ENCODE data around the gene EMID1.

Gene EMID1

GRCh38 chr22:29193021-29193420 is 12.7 kb upstream of the EMID1 start:
- no peak for DNase-seq (ENCODE audit: low spot score)
- in situ Hi-C loops (cut with MboI; ENCODE audit: low sequenced_read_pairs, unreplicated experiment), result no loop called here
- TF ChIP-seq CTCF (IDR thresholded peaks at IDR 0.05; ENCODE audit: borderline replicate concordance, control extremely low read depth, extremely low read depth, insufficient read depth, missing control alignments), result no peak

- no peak for TF ChIP-seq CTCF (IDR thresholded peaks at IDR 0.05; ENCODE audit: borderline replicate concordance, control extremely low read depth, extremely low read depth, insufficient read depth, missing control alignments)
- in situ Hi-C loops (cut with MboI; ENCODE audit: low sequenced_read_pairs, unreplicated experiment), result no loop called here
- no peak for DNase-seq (ENCODE audit: low spot score)
Observed at GRCh38 chr22:29194184-29194583, 11.5 kb upstream of the EMID1 start.

DNA sequence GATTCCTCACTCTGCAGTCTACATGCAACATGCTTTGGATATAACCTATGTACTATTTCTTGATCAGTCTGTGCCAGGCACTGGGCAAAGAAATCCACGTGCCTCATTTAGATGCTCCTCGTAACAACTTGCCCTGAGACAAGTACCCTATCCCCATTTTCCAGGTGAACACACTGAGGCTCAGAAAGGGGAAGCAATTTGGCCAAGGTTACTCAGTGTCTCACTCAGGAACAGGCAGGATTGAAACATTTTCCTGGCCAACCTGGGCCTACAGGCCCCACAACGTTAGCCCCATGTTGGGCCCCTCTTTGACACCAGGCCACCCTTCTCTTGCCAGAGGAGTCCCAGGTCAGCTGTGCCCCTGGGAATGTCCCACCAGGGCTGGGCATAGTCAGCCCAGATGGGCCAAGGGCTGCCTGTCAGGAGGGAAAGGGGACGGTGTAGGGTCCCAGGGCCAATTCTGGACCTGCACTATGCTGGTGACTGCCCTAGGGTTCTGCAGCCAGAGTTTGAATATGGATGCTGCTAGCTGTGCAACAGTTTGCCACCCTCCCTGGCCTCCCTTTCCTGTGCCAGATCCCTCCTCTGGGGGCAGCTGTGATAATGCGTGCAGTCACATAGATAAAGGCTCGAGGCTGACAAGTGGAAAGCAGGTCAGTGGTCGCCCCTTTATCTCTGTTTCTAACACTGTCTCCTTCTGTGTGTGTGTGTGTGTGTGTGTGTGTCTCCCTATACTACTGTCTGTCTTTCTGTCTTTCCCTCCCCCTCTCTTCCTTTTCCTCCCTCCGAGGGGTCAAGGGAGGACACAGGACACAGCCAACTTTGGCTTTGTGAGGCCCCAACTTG is 10.4 kb upstream of the EMID1 start:
- in situ Hi-C loops (cut with MboI; ENCODE audit: low sequenced_read_pairs, unreplicated experiment), result no loop called here
- no peak for DNase-seq (ENCODE audit: low spot score)
- TF ChIP-seq CTCF (IDR thresholded peaks at IDR 0.05; ENCODE audit: borderline replicate concordance, control extremely low read depth, extremely low read depth, insufficient read depth, missing control alignments), result no peak

DNA sequence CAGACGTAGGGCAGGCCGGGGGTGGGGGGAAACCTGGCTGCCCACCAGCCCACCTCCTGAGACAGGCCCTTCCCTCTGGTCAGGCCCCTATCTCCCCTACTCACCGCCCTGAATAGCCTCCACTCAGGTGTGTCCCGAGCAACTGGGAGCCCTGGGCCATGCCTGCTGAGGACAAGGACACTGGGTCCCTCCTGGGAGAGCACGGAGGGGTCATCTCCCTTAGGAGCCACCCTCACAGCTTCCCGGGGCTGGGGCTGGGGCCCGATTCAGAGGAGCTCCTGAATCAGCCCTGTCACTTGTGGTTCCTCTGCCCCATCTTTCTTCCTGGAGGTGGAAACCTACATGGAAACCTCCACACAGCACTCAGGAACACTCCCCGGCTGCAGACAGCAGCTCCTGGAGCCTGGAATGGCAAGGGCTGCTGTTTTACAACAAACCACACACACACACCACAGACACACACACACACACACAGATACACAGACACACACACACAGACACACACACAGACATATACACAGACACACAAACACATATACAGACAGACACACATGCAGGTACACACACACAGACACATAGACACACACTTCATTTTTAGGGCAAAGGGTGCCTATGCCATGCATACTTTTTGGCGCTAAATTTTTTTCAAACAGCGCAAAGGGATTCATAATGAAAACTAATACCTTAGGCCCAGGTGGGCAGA is 9.6 kb upstream of the EMID1 start:
- peak; percentile 16 for DNase-seq (ENCODE audit: low spot score)
- no peak for TF ChIP-seq CTCF (IDR thresholded peaks at IDR 0.05; ENCODE audit: borderline replicate concordance, control extremely low read depth, extremely low read depth, insufficient read depth, missing control alignments)
- in situ Hi-C loops (cut with MboI; ENCODE audit: low sequenced_read_pairs, unreplicated experiment), result no loop called here

GRCh38 chr22:29197096-29197495 is 8.6 kb upstream of the EMID1 start:
- DNase-seq (ENCODE audit: low spot score), result no peak
- in situ Hi-C loops (cut with MboI; ENCODE audit: low sequenced_read_pairs, unreplicated experiment), result no loop called here

DNA sequence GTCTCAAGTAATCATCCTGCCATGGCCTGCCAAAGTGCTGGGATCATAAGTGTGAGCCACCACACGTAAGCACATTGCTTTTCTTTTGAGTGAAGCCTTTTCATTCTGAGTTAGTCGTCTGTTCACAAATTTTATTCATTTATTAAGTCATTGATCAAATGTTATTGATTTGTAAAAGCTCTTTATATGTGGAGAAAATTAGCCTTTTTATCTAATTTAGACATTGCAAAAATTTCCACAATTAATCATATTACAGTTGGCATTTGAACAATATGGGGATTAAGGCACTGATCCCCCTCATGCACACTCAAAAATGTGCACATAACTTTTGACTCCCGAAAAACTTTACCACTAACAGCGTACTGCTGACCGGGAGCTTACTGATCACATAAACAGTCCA is 7.5 kb upstream of the EMID1 start:
- in situ Hi-C loops (cut with MboI; ENCODE audit: low sequenced_read_pairs, unreplicated experiment), result no loop called here
- TF ChIP-seq CTCF (IDR thresholded peaks at IDR 0.05; ENCODE audit: borderline replicate concordance, control extremely low read depth, extremely low read depth, insufficient read depth, missing control alignments), result no peak
- DNase-seq (ENCODE audit: low spot score), result no peak

More at GRCh38 chr22:29197096-29197495, 8.6 kb upstream of the EMID1 start:
- TF ChIP-seq CTCF (IDR thresholded peaks at IDR 0.05; ENCODE audit: borderline replicate concordance, control extremely low read depth, extremely low read depth, insufficient read depth, missing control alignments), result no peak
